Parathyroid adenoma (tissue), 2 donors: ENCODE data around the gene CFDP1.
A peak's percentile ranks its signal among the peaks of the same experiment; 100 is the strongest.

Source experiments
- H2AFZ ChIP-seq: fragments of 300-600 bp; sonication (generic); one replicate; pipeline ENCODE4 v1.7.0; 2017; ENCODE audit warnings: antibody characterized with exemption, mild to moderate bottlenecking
- H3K27ac ChIP-seq: fragments of 300-600 bp; sonication (generic); one replicate; pipeline ENCODE4 v1.7.0; 2017
- H3K27me3 ChIP-seq: fragments of 300-600 bp; sonication (generic); one replicate; pipeline ENCODE4 v1.7.0; 2017; ENCODE audit warnings: low read length; ENCODE audit not compliant: control insufficient read depth, insufficient read depth
- H3K36me3 ChIP-seq: fragments of 300-600 bp; sonication (generic); one replicate; pipeline ENCODE4 v1.7.0; 2017; ENCODE audit warnings: low read length; ENCODE audit not compliant: control insufficient read depth, insufficient read depth
- H3K4me1 ChIP-seq: fragments of 300-600 bp; sonication (generic); one replicate; pipeline ENCODE4 v1.7.0; 2017; ENCODE audit warnings: control low read depth
- H3K4me2 ChIP-seq: fragments of 300-600 bp; sonication (generic); one replicate; pipeline ENCODE4 v1.7.0; 2017; ENCODE audit warnings: low read length
- H3K4me3 ChIP-seq: fragments of 300-600 bp; sonication (generic); one replicate; pipeline ENCODE4 v1.7.0; 2017; ENCODE audit warnings: low read depth, low read length
- H3K79me2 ChIP-seq: fragments of 300-600 bp; sonication (generic); one replicate; pipeline ENCODE4 v1.7.0; 2017; ENCODE audit warnings: control low read depth
- H3K9ac ChIP-seq: fragments of 300-600 bp; sonication (generic); one replicate; pipeline ENCODE4 v1.7.0; 2017; ENCODE audit warnings: mild to moderate bottlenecking
- H3K9me3 ChIP-seq: fragments of 300-600 bp; sonication (generic); one replicate; pipeline ENCODE4 v1.7.0; 2017; ENCODE audit warnings: low read length; ENCODE audit not compliant: control insufficient read depth
- CTCF ChIP-seq: fragments of 300-600 bp; sonication (generic); IDR thresholded peaks from one replicate; pipeline ENCODE4 v1.7.0; 2017; ENCODE audit warnings: antibody characterized with exemption, mild to moderate bottlenecking
- donor health status: primary hyperparathyroidism.

CFDP1 gene

GRCh38 chr16:75264457-75264998 lies 168.8 kb downstream of the CFDP1 start:
- Histone ChIP-seq H3K4me1 (peaks cover 28% of the 10 kb centered on the region), H3K9ac (no peak overlapping the region), H2AFZ (peak overlapping the region; percentile 75), H3K27ac (peak overlapping the region; percentile 59), H3K79me2 (peaks cover 32% of the 10 kb centered on the region), H3K4me2 (peak overlapping the region; percentile 92), H3K4me3 (peak overlapping the region; percentile 96), H3K9me3 (no peaks in the 10 kb centered on the region), H3K36me3 (no peaks in the 10 kb centered on the region), H3K27me3 (no peaks in the 10 kb centered on the region)
- TF ChIP-seq CTCF = no peak

GRCh38 chr16:75263963-75264445 lies 169.3 kb downstream of the CFDP1 start:
- H3K27me3 ChIP-seq = no peaks in the 10 kb centered on the region
- H3K79me2 ChIP-seq = peaks cover 38% of the 10 kb centered on the region
- H2AFZ ChIP-seq = peak overlapping the region; percentile 75
- peaks cover 28% of the 10 kb centered on the region for H3K4me1 ChIP-seq
- H3K27ac ChIP-seq = peak overlapping the region; percentile 59
- H3K9me3 ChIP-seq = no peaks in the 10 kb centered on the region
- H3K9ac ChIP-seq = no peak overlapping the region
- peak overlapping the region; percentile 92 for H3K4me2 ChIP-seq
- H3K4me3 ChIP-seq = peak overlapping the region; percentile 96
- no peaks in the 10 kb centered on the region for H3K36me3 ChIP-seq
- TF ChIP-seq CTCF = no peak

GRCh38 chr16:75263291-75263962 lies 169.9 kb downstream of the CFDP1 start:
- Histone ChIP-seq H3K27ac (peak overlapping the region; percentile 59), H3K9me3 (no peaks in the 10 kb centered on the region), H3K4me2 (peak overlapping the region; percentile 92), H3K9ac (no peak overlapping the region), H3K36me3 (no peaks in the 10 kb centered on the region), H2AFZ (no peak overlapping the region), H3K79me2 (peaks cover 43% of the 10 kb centered on the region), H3K4me3 (peak overlapping the region; percentile 96), H3K27me3 (no peaks in the 10 kb centered on the region), H3K4me1 (peaks cover 28% of the 10 kb centered on the region)
- TF ChIP-seq CTCF = no peak

- H3K9ac ChIP-seq = no peak overlapping the region
- H3K9me3 ChIP-seq = no peaks in the 10 kb centered on the region
- peaks cover 28% of the 10 kb centered on the region for H3K4me1 ChIP-seq
- TF ChIP-seq CTCF = no peak
- H3K36me3 ChIP-seq = no peaks in the 10 kb centered on the region
- H3K4me3 ChIP-seq = no peak overlapping the region
- no peaks in the 10 kb centered on the region for H3K27me3 ChIP-seq
- H3K79me2 ChIP-seq = peaks cover 50% of the 10 kb centered on the region
- no peak overlapping the region for H3K27ac ChIP-seq
- no peak overlapping the region for H3K4me2 ChIP-seq
- H2AFZ ChIP-seq = no peak overlapping the region
Measured at GRCh38 chr16:75262800-75263127, 170.5 kb downstream of the CFDP1 start.
